Retinal pigment epithelial cell (primary cell): ENCODE results near the gene EXOC2.

Source experiments
- DNase-seq: peaks from one replicate; pipeline ENCODE4 v3.0.0-alpha.2; 2010; ENCODE audit warnings: low read depth
- H3K4me3 ChIP-seq: 2 replicates; pipeline ENCODE4 v1.5.1; 2011; ENCODE audit warnings: mild to moderate bottlenecking, low read length, control low read depth, moderate library complexity
- TF ChIP-seq, protein P1 (sequence below): conservative IDR thresholded peaks from 2 replicates; pipeline ENCODE4 v1.5.1; 2011; ENCODE audit warnings: low read depth, low read length, control low read depth, inconsistent platforms

Gene EXOC2

DNA sequence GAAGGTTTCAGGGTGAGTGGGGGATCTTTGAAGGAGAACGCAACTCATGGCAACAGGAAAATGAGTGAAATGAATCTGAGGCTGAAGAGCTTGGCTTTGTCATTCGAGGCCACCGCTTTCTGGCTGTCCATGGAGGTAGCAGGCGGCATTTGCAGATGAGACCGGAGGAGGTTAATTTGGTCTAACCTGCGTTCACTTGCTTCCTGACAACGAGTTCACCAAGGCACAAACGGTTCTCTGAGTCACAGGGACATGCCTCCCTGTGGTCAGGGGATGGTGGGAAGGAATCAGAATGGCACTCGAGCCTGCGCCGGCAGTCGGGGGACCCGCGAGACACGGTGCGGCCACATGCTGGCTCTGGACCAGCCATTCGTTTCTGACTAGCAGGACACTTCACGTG, 226.4 kb downstream of the EXOC2 start:
- no peak for DNase-seq
- TF ChIP-seq, protein P1, sequence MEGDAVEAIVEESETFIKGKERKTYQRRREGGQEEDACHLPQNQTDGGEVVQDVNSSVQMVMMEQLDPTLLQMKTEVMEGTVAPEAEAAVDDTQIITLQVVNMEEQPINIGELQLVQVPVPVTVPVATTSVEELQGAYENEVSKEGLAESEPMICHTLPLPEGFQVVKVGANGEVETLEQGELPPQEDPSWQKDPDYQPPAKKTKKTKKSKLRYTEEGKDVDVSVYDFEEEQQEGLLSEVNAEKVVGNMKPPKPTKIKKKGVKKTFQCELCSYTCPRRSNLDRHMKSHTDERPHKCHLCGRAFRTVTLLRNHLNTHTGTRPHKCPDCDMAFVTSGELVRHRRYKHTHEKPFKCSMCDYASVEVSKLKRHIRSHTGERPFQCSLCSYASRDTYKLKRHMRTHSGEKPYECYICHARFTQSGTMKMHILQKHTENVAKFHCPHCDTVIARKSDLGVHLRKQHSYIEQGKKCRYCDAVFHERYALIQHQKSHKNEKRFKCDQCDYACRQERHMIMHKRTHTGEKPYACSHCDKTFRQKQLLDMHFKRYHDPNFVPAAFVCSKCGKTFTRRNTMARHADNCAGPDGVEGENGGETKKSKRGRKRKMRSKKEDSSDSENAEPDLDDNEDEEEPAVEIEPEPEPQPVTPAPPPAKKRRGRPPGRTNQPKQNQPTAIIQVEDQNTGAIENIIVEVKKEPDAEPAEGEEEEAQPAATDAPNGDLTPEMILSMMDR = no peak

DNA sequence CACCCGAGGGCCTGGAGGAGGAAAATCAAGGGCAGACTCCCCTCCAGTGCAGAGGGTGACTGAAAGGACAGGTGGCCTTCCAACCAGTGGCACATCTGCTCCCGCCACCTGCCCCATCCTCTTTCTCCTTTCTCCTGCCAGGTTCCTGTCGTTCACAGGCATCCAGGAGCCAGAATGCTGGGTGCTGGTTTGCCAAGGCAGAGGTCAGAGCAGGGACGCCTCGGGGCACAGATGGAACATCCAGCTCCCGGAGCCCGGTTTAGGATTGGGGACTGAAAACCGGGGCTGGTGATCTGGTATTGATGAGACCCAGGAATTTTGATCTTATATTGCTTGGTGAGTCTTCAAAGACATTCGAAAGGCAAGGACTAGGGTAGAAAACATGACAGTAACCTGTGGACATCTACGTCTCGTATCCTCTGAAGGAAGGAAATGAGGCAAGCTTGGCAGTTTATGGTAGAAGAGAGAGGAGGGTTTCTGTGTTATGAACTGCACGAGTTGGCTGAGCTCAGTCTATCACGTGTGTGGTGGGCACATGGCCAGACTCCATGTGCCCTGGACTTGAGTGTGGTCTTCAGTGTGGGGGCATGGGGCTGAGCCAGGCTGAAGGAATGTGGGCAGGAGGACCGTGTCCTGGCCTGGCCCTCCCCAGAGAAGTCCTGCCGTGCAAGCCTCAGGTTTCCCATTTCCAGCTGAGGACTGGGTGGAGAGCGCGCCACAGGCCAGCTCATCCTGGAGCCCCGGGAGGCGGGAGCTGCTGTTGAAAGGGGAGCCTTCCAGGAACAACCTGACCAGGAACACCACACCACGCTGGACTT, 227.2 kb downstream of the EXOC2 start:
- H3K4me3 ChIP-seq = no peak overlapping the region
- TF ChIP-seq, protein P1 = no peak
- DNase-seq = no peak

More for the DNA sequence above, 226.4 kb downstream of the EXOC2 start:
- H3K4me3 ChIP-seq = no peak overlapping the region

DNA sequence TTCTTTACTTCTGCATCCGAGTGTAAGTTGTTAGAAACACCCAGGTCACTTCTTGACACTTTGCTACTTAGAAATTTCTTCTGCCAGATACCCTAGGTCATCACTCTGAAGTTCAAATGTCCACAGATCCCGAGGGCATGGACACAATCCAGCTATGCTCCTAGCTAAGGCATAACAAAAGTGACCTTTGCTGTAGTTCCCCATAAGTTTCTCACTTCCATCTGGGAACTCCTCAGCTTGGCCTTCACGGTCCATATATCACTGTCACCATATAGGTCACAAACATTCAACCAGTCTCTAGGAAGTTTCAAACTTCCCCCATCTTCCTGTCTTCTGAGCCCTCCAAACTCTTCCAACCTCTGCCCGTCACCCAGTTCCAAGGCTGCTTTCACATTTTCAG, 236.1 kb downstream of the EXOC2 start:
- H3K4me3 ChIP-seq = no peak overlapping the region
- TF ChIP-seq, protein P1 = no peak
- DNase-seq = no peak

DNA sequence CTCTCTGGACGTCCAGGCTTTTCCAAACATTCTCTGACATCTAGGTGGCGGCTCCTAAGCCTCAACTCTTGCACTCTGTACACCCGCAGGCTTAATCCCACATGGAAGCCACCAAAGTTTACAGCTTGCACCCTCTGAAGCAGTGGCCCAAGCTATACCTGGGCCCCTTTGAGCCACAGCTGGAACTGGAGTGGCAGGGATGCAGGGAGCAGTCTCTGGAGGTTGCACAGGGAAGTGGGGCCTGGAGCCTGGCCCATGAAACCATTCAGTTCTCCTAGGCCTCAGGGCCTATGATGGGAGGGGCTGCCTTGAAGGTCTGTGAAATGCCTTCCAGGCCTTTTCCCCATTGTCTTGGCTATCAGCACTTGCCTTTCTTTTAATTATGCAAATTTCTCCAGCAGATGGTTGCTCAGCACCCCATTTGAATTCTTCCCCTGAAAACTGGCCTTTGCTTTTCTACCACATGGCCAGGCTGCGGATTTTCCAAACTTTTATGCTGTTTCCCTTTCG, 236.5 kb downstream of the EXOC2 start:
- DNase-seq = no peak
- TF ChIP-seq, protein P1 = no peak

DNA sequence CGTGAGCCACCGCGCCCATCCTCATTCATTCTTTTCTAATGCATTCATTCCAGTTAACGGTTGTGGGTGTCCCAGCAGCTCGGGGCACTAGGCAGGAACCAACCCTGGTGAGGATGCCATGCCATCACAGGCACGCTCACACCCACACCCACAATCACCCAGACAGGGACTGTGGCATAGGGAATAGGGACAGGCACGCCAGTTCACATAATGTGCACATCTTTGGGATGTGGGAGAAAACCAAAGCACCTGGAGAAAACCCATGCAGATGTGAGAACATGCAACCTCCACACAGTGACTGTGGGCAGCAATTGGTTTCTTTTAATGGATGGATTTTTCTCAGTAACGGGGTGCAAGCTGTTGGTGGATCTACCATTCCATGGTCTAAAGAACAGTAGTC, 237.1 kb downstream of the EXOC2 start:
- TF ChIP-seq, protein P1 = no peak
- H3K4me3 ChIP-seq = no peak overlapping the region
- DNase-seq = no peak

More for the DNA sequence above, 236.5 kb downstream of the EXOC2 start:
- H3K4me3 ChIP-seq = no peak overlapping the region

DNA sequence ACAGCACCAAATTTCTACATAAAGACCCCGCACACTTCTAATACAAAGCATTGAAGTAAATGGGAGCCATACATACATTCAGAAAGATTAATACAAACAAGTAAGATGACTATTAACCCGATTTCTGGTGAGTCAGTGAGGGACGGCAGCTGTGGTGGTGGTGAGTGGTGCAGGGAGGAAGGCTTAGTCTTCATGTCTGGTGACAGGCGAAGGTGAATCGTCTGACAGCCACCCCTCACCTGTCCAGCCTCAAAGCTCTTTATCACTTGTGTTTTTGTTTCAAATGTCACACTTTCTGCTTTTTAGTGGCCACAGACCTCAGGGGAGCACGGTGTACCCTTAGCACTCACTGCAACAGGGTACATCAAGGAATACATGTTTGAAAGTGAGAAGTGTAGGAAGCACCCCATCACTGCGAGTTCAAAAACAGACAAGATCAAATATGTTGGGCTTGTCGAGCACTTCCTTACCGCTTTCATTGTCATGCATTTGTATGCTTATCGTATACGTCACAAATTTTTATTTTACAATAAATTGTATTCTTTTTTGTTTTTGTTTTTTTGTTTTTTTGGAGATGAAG, 237.8 kb downstream of the EXOC2 start:
- no peak for DNase-seq

More for the DNA sequence above, 237.8 kb downstream of the EXOC2 start:
- TF ChIP-seq, protein P1 = no peak
- H3K4me3 ChIP-seq = no peak overlapping the region
